Lower leg skin (tissue), 3 donors: ENCODE data around the gene TENT4B.

Experiments
- POLR2A ChIP-seq, 2 donors: fragments of 450-650 bp; IDR thresholded peaks; one replicate each; pipeline ENCODE4 v1.6.1; 2016 to 2017; ENCODE audit warnings: antibody characterized with exemption in 2 of 2, mild to moderate bottlenecking in 1 of 2, moderate library complexity in 1 of 2
- TF ChIP-seq, protein P1 (sequence below), 3 donors: fragments of 450-650 bp; IDR thresholded peaks; one replicate each; pipeline ENCODE4 v1.5.1; 2016; ENCODE audit warnings: antibody characterized with exemption in 3 of 3, mild to moderate bottlenecking in 3 of 3, moderate library complexity in 2 of 3

DNA sequence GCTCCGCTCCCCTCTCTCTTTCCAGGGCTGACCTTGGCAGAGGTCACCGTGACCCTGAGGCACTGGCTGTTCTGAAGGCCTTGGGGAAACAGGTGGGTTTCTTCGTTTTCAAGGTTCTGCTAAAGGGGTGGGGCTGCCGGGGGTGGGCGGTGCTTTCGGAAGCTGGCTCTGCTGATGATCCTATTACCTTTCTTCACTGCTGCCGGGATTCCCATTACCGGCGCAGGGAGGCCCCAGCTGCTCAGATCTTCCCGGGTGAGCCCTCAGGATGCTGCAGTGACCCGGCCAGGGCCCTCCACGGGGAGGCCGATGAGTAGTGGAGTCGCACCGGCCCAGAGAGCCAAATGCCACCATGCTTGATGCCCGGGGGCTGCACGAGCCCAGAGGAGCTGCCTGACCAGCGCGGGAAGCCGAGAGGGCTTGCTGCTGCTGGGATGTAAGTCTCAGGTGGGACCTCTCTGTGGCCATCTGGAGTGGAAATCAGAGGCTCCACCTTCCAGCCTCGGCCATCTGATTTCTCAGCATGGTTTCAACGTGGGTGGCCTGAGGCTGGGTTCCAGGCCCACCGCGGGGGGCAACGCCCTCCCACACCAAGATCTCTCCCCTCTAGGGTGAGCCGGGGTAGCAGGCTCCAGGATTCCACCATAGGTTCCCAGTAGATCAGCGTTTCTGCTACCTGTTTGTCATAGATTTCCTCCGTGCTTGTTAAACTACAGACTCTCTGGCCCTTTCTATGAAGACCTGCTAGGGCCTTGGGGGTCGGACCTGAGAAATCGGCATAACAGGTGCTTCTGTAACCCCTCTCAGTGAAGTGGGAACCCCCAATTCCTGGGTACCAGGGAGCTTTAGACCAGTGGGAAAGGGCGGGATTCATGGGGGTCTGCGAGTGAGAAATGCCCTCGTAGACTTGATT lies 91.7 kb downstream of the TENT4B start:
- TF ChIP-seq, protein P1, sequence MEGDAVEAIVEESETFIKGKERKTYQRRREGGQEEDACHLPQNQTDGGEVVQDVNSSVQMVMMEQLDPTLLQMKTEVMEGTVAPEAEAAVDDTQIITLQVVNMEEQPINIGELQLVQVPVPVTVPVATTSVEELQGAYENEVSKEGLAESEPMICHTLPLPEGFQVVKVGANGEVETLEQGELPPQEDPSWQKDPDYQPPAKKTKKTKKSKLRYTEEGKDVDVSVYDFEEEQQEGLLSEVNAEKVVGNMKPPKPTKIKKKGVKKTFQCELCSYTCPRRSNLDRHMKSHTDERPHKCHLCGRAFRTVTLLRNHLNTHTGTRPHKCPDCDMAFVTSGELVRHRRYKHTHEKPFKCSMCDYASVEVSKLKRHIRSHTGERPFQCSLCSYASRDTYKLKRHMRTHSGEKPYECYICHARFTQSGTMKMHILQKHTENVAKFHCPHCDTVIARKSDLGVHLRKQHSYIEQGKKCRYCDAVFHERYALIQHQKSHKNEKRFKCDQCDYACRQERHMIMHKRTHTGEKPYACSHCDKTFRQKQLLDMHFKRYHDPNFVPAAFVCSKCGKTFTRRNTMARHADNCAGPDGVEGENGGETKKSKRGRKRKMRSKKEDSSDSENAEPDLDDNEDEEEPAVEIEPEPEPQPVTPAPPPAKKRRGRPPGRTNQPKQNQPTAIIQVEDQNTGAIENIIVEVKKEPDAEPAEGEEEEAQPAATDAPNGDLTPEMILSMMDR (IDR thresholded peaks at IDR 0.05), result no peak
- no peak for TF ChIP-seq POLR2A (IDR thresholded peaks at IDR 0.05)
